Spleen (tissue), 11 donors: Measurements from ENCODE around the gene RASSF7. TPM values are rescaled to one million over a fixed set of nuclear protein-coding genes. Genes with fewer than 3 reads are reported as not detected.

ENCODE experiments used
- DNase-seq: peaks from one replicate; pipeline ENCODE4 v3.0.0-alpha.2; 2020
- H3K27ac ChIP-seq, 8 donors: fragments of 200-600 bp; sonication (generic) in 7 of 8; 1 replicate in 4 of 8; 2 replicates in 4 of 8; pipeline versions ENCODE4 v1.5.0 to v1.8.0; 2016 to 2021; ENCODE audit warnings: inconsistent platforms in 4 of 8, mild to moderate bottlenecking in 4 of 8, moderate library complexity in 1 of 8
- H3K27me3 ChIP-seq, 7 donors: fragments of 200-600 bp; sonication (generic) in 6 of 7; replicated peaks in 1 of 7; 1 replicate in 4 of 7; 2 replicates in 3 of 7; pipeline versions ENCODE4 v1.5.0 to v1.8.0; 2016 to 2021; ENCODE audit warnings: inconsistent platforms in 3 of 7, mild to moderate bottlenecking in 1 of 7
- H3K36me3 ChIP-seq, 6 donors: fragments of 200-600 bp; sonication (generic) in 5 of 6; 1 replicate in 4 of 6; 2 replicates in 2 of 6; pipeline versions ENCODE4 v1.5.0 to v1.8.0; 2016 to 2021; ENCODE audit warnings: inconsistent platforms in 2 of 6
- H3K4me1 ChIP-seq, 6 donors: fragments of 200-600 bp; sonication (generic) in 5 of 6; 1 replicate in 3 of 6; 2 replicates in 3 of 6; pipeline versions ENCODE4 v1.5.0 to v1.8.0; 2016 to 2021; ENCODE audit warnings: inconsistent platforms in 3 of 6
- H3K4me3 ChIP-seq, 8 donors: fragments of 200-600 bp; sonication (generic) in 7 of 8; 1 replicate in 4 of 8; 2 replicates in 4 of 8; pipeline versions ENCODE4 v1.5.0 to v1.8.0; 2016 to 2021; ENCODE audit warnings: inconsistent platforms in 4 of 8, mild to moderate bottlenecking in 4 of 8, moderate library complexity in 2 of 8
- H3K9me3 ChIP-seq, 8 donors: fragments of 200-600 bp; sonication (generic) in 7 of 8; 1 replicate in 4 of 8; 2 replicates in 4 of 8; pipeline versions ENCODE4 v1.5.0 to v1.8.0; 2016 to 2021; ENCODE audit warnings: inconsistent platforms in 4 of 8
- CTCF ChIP-seq, 11 experiments: fragments of 200-600 bp in 7 of 11; fragments of 450-650 bp in 4 of 11; sonication (generic) in 4 of 11; IDR thresholded peaks in 8 of 11; conservative IDR thresholded peaks in 3 of 11; 1 replicate in 7 of 11; 2 replicates in 4 of 11; pipeline versions ENCODE4 v1.4.0 to v1.8.0; 2016 to 2021; ENCODE audit warnings: antibody characterized with exemption in 11 of 11, inconsistent platforms in 4 of 11, mild to moderate bottlenecking in 1 of 11
- POLR2A ChIP-seq, 3 donors: fragments of 450-650 bp; IDR thresholded peaks; one replicate each; pipeline ENCODE4 v1.5.1; 2017; ENCODE audit warnings: antibody characterized with exemption in 3 of 3, mild to moderate bottlenecking in 1 of 3
- POLR2AphosphoS5 ChIP-seq, 3 donors: sonication (generic); formaldehyde crosslinking; IDR thresholded peaks; one replicate each; pipeline ENCODE4 v1.5.1; 2017; ENCODE audit warnings: antibody characterized with exemption in 3 of 3
- WGBS, 5 donors: extraction: QIAGEN DNeasy Blood & Tissue Kit in 3 of 5; methylation state at CpG; one replicate each; pipeline versions ENCODE4 v1.1.5 to v1.1.7; 2013 to 2018; 5-methylcytosine and 5-hydroxymethylcytosine counted together
- intact Hi-C: fragments of 100-400 bp; cut with DNase I; formaldehyde crosslinking; loops from one replicate; pipeline ENCODE4 v1.15.0; 2023; ENCODE audit warnings: low total_unique reads
- polyA plus RNA-seq, 3 donors: library from polyadenylated mRNA; stranded (reverse); fragments of 200-250 nt; gene quantifications; one replicate each; pipeline ENCODE4 v1.2.1, GENCODE V29; 2013
- total RNA-seq, 7 donors: library from RNA; depleted of rRNA in 3 of 7; stranded (reverse); fragments of >200 nt in 3 of 7; fragmentation: NEBNext Ultra II Directional in 4 of 7; extraction: Animal tissue kit (Norgen Biotek cat#: 25700) in 4 of 7; gene quantifications; one replicate each; pipeline versions ENCODE4 v1.1.0 to v1.2.1, GENCODE V29; 2016 to 2021
- donor health status: healthy with polysubstance abuse.
- donor health status: DM: no; HTN: no; CAD: no; lungs with moderate emphysema.
- donor health status: DM: no; HTN: no; CAD: no.
- donor health status: Bipolar disorder and iron deficiency.
- donor health status: healthy.
- donor health status: DM: no; HTN: no; CAD: no.
- donor health status: DM: yes; HTN: yes; CAD: no.

RASSF7 gene
- total and polyA plus RNA-seq, 10 donors: 8.3 to 39.6 (median 26.6) TPM

- Histone ChIP-seq H3K9me3 (peaks cover 0 to 14% (median 11%) of the 10 kb centered on the region in 8 donors), H3K27me3 (no peaks in the 10 kb centered on the region), H3K27ac (no peak overlapping the region), H3K4me1 (peaks cover 0 to 12% (median 10%) of the 10 kb centered on the region in 6 donors), H3K36me3 (no peaks in the 10 kb centered on the region), H3K4me3 (no peak overlapping the region)
- DNase-seq: no peak
- 88 to 92% (median 91%) methylated on average over 10 of the region's 10 CpGs for WGBS, 5 donors
- intact Hi-C loops: no loop called here
- TF ChIP-seq CTCF (IDR thresholded peaks at IDR 0.05 in 8 of 11, conservative IDR thresholded peaks at IDR 0.05 in 3 of 11) (no peak), POLR2AphosphoS5 (IDR thresholded peaks at IDR 0.05) (no peak), POLR2A (IDR thresholded peaks at IDR 0.05) (no peak)
These were observed 39.5 kb upstream of the RASSF7 start for GRCh38 chr11:521177-521688.

GRCh38 chr11:526192-526591, 34.6 kb upstream of the RASSF7 start:
- Histone ChIP-seq H3K27ac (no peak overlapping the region), H3K4me1 (no peaks in the 10 kb centered on the region), H3K9me3 (no peaks in the 10 kb centered on the region), H3K36me3 (peaks cover 0 to 11% (median under 1%) of the 10 kb centered on the region in 6 donors), H3K4me3 (no peak overlapping the region), H3K27me3 (no peaks in the 10 kb centered on the region)
- no peak for DNase-seq
- TF ChIP-seq POLR2AphosphoS5 (IDR thresholded peaks at IDR 0.05): no peak
- no peak for TF ChIP-seq CTCF (IDR thresholded peaks at IDR 0.05 in 8 of 11, conservative IDR thresholded peaks at IDR 0.05 in 3 of 11)
- TF ChIP-seq POLR2A (IDR thresholded peaks at IDR 0.05): no peak
- WGBS, 5 donors: 86 to 94% (median 89%) methylated on average over 16 to 17 of the region's 17 CpGs
- intact Hi-C loops: no loop called here

- TF ChIP-seq POLR2AphosphoS5 (IDR thresholded peaks at IDR 0.05): peak in 1 of 3 donors; percentile 10
- no peak for TF ChIP-seq CTCF (IDR thresholded peaks at IDR 0.05 in 8 of 11, conservative IDR thresholded peaks at IDR 0.05 in 3 of 11)
- TF ChIP-seq POLR2A (IDR thresholded peaks at IDR 0.05): no peak
- no peak overlapping the region for H3K4me3 ChIP-seq
- no peak for DNase-seq
These were observed 32.5 kb upstream of the RASSF7 start for GRCh38 chr11:528166-528814.

More at GRCh38 chr11:528166-528814, 32.5 kb upstream of the RASSF7 start:
- H3K9me3 ChIP-seq: no peaks in the 10 kb centered on the region
- peaks cover 0 to 32% (median 21%) of the 10 kb centered on the region in 6 donors for H3K36me3 ChIP-seq
- H3K4me1 ChIP-seq: peaks cover 0 to 18% (median 10%) of the 10 kb centered on the region in 6 donors
- no peak overlapping the region for H3K27ac ChIP-seq
- intact Hi-C loops: no loop called here
- H3K27me3 ChIP-seq: no peaks in the 10 kb centered on the region
- 87 to 93% (median 91%) methylated on average over 14 to 30 of the region's 30 CpGs for WGBS, 5 donors
